HEK293T (cell line): ENCODE measurements around the gene PCIF1.

ENCODE experiments used
- ARNT ChIP-seq: fragments of 450-650 bp; IDR thresholded peaks from 2 replicates; pipeline ENCODE4 v1.6.1; 2017; ENCODE audit warnings: mild to moderate bottlenecking
- BHLHE40 ChIP-seq: fragments of 450-650 bp; IDR thresholded peaks from 2 replicates; pipeline ENCODE4 v1.6.1; 2016; ENCODE audit warnings: mild to moderate bottlenecking, moderate library complexity, borderline replicate concordance
- FOXA1 ChIP-seq: fragments of 450-650 bp; IDR thresholded peaks from 2 replicates; pipeline ENCODE4 v1.6.1; 2016; ENCODE audit warnings: mild to moderate bottlenecking
- FOXK2 ChIP-seq: fragments of 450-650 bp; IDR thresholded peaks from 2 replicates; pipeline ENCODE4 v1.6.1; 2016; ENCODE audit warnings: mild to moderate bottlenecking
- FOXM1 ChIP-seq: fragments of 450-650 bp; IDR thresholded peaks from 2 replicates; pipeline ENCODE4 v1.6.1; 2017; ENCODE audit warnings: mild to moderate bottlenecking, borderline replicate concordance
- SP1 ChIP-seq: fragments of 450-650 bp; IDR thresholded peaks from 2 replicates; pipeline ENCODE4 v1.6.1; 2017
- SUZ12 ChIP-seq: fragments of 450-650 bp; IDR thresholded peaks from 2 replicates; pipeline ENCODE4 v1.6.1; 2016; ENCODE audit warnings: mild to moderate bottlenecking
- TARDBP ChIP-seq: fragments of 450-650 bp; IDR thresholded peaks from 2 replicates; pipeline ENCODE4 v1.6.1; 2016

GRCh38 chr20:45894797-45895196 lies 39.7 kb upstream of the PCIF1 start:
- TF ChIP-seq BHLHE40 (no peak), FOXA1 (no peak), FOXM1 (no peak), SUZ12 (no peak), SP1 (no peak), ARNT (no peak), FOXK2 (no peak), TARDBP (no peak)
